HG03442 (cell line): Measurements from ENCODE around the gene DCLRE1B.

Experiments used
- ATAC-seq: cut with Tn5 transposase; IDR thresholded peaks from one replicate; pipeline ENCODE4 v1.9.1; 2021; ENCODE audit warnings: mild to moderate bottlenecking, moderate library complexity; ENCODE audit not compliant: unreplicated experiment

Gene DCLRE1B

GRCh38 chr1:113886417-113887401, 18.4 kb upstream of the DCLRE1B start:
- no peak for ATAC-seq

DNA sequence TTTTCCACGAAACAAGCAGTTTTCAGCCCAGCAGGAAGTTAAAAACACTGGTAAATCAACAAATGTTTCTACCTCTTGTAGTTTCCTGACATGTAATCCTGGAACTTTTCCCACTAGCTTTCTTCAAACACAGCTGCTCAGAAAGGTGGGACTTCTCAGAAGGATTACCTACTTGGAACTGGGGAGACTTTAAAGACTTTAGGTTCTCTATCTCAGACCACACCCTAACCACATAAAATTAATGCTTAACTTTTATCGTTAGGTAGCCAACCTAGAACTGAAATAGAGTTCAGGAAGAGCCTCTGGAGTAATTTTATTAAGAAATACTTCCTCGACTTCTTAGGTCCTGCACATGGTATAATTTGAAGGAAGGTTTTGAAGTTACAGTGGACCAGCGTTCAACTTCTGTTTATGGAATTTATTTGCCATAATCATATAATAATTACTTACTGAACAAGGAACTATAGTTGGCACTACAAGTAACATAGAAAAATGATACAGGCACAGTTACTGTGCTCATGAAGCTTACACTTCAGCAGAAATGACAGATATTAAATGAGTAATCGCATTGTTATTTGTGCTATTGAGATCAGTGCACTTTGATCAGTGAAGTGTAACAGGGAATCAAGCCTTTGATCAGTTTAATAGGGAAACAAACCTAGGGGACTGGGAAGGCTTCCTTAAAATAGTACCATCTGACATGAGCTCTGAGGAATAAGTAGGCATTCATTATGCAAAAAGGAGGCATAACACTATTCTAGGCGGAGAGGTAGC, 17.5 kb upstream of the DCLRE1B start, which contains the start of gene BCL2L15:
TSS of gene BCL2L15 (minus strand) at position 180 of the 774 bp plus-strand sequence. CDS start 206 bp downstream, outside the sequence.
- ATAC-seq = no peak

GRCh38 chr1:113890816-113891215, 14.3 kb upstream of the DCLRE1B start:
- ATAC-seq = no peak

DNA sequence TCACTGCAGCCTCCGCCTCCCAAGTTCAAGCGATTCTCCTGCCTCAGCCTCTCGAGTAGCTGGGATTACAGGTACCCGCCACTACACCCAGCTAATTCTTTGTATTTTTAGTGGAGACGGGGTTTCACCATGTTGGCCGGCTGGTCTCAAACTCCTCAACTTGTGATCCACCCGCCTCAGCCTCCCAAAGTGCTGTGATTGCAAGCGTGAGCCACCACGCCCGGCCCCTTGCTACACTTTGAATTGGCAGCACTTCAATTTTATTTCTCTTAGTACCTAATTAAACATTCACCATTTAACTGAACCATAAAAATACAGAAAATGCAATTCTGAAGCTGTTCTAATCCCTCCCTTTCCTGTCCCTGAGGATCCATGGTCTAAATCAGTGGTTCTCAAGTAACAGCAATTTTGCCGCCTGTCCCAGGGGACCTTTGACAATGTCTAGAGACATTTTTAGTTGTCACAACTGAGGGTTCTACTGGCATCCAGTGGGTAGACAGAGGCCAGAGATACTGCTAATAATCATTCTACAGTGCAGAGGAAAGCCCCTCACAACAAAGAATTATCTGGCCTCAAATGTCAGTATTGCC, 13.4 kb upstream of the DCLRE1B start:
- no peak for ATAC-seq

- ATAC-seq = no peak
Measured at GRCh38 chr1:113893267-113893666, 11.9 kb upstream of the DCLRE1B start.

GRCh38 chr1:113895098-113895497, 10.0 kb upstream of the DCLRE1B start:
- ATAC-seq = no peak

DNA sequence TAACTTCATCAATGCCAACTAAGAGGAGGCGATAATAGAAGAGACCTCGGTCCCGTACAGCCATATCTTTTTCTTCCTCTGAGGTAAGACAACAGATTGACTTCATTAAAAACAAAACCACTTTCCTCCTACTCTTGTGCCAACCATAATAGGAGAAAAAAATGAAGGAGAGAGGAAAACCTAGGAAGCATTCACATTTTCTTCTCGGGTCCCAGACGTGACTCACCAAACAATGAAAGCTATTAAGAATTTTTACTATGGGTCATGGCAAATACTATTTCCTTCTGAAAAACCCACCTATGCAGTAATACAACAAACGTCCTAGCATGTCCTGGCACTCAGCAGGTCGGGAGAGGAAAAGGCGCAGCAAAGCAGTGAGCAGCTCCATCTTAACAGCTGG, 9.2 kb upstream of the DCLRE1B start:
- no peak for ATAC-seq

DNA sequence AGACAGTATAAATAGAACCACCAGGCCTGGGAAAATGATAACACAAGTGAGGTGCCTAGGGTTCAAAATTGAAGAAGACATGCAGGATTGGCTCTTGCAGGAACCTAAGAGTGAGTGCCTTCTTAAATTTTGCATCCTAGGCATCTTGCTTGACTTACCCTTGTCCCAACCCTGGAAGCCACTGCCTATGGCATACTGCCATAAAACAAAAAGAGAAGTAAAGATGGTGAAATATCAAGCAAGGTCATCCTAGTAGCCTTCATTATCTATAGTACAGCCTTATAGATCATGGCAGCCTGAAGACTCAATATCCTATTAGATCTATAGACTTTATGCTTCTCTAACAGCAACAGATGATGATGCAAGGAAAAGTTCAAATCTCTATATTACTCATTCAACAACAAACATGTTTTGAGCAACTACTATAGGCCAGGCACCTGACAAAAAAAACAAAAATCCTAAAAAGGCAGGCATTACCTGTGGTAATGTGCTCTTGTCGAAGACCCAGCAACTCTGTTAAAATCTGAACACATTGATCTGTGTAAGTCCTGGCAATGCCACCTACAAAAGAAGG, 6.8 kb upstream of the DCLRE1B start:
- no peak for ATAC-seq

- ATAC-seq = no peak
Measured at GRCh38 chr1:113899111-113899510, 6.0 kb upstream of the DCLRE1B start.

GRCh38 chr1:113901191-113901590, 3.9 kb upstream of the DCLRE1B start:
- ATAC-seq = no peak

GRCh38 chr1:113903501-113904292, 1.4 kb upstream of the DCLRE1B start:
- ATAC-seq = no peak

GRCh38 chr1:113904293-113904673, 843 bp upstream of the DCLRE1B start:
- peak; percentile 25 for ATAC-seq

GRCh38 chr1:113905435-113905861, 322 bp downstream of the DCLRE1B start:
- ATAC-seq = peak; percentile 0

GRCh38 chr1:113912594-113913311, 7.6 kb downstream of the DCLRE1B start:
- no peak for ATAC-seq

- ATAC-seq = no peak
Measured at GRCh38 chr1:113913312-113913668, 8.2 kb downstream of the DCLRE1B start.

DNA sequence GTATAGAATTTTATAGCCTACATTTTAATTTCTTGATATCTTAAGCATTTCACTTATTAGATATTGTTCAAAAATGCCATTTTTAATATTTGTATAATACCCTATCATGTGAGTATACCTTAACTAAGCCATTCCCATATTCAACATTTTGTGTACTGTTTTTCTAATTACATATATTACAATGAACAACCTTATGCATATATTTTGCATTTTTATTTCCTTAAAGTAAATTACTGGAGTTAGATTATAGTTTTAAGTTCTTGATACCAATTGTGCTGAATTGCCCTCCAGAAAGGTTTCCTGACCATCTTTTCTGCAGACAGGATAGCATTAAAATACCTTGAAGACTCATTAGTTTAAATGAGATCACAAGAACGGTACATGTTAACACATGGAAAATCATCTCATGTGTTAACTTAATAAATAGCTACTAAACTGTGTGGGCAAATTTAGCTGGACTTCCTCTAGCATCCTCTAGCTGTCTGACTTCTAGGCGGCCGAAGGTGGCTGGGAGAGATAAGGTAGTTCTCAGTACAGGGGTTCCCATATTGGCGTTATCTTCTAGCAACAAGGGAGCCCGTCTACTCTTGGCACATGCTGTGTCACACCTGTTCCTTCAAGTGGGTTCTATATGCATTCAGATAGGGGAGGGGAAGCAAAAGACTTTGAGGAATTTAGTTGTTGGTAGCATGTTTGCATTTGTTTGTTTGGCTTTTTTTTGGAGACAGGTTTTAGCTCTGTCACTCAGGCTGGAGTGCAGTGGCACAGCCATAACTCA, 8.9 kb downstream of the DCLRE1B start:
- ATAC-seq = no peak

GRCh38 chr1:113916974-113917373, 11.8 kb downstream of the DCLRE1B start:
- no peak for ATAC-seq

GRCh38 chr1:113917400-113918082, 12.4 kb downstream of the DCLRE1B start:
- ATAC-seq = no peak
